GM12878 (cell line): ENCODE measurements around the gene BTNL2. TPM values are rescaled to one million over a fixed set of nuclear protein-coding genes. Genes with fewer than 3 reads are reported as not detected.

Experiments
- CHD2 ChIP-seq: IDR thresholded peaks from 2 replicates; pipeline ENCODE4 v1.6.1; 2011; ENCODE audit warnings: low read depth, low read length, improper control_type of control experiment, borderline replicate concordance
- EP300 ChIP-seq, 2 experiments: fragments of 150-350 bp in 1 of 2; IDR thresholded peaks; 2 replicates each; pipeline ENCODE4 v1.6.1; 2011 to 2012; ENCODE audit warnings: low read depth in 2 of 2, low read length in 2 of 2, borderline replicate concordance in 1 of 2, improper control_type of control experiment in 1 of 2, inconsistent platforms in 1 of 2; ENCODE audit not compliant: control insufficient read depth in 1 of 2
- ESRRA ChIP-seq: IDR thresholded peaks from 2 replicates; pipeline ENCODE4 v1.6.1; 2012; ENCODE audit warnings: mild to moderate bottlenecking, low read length, improper control_type of control experiment
- ETV6 ChIP-seq, 2 experiments: fragments of 450-650 bp in 1 of 2; IDR thresholded peaks in 1 of 2; conservative IDR thresholded peaks in 1 of 2; 2 replicates each; pipeline ENCODE4 v1.6.1; 2014; ENCODE audit warnings: antibody characterized with exemption in 1 of 2, borderline replicate concordance in 1 of 2, low read depth in 1 of 2, mild to moderate bottlenecking in 1 of 2, moderate library complexity in 1 of 2
- FOXM1 ChIP-seq: IDR thresholded peaks from 2 replicates; pipeline ENCODE4 v1.6.1; 2012; ENCODE audit warnings: low read depth, mild to moderate bottlenecking, inconsistent platforms, low read length, moderate library complexity
- MEF2A ChIP-seq: IDR thresholded peaks from 2 replicates; pipeline ENCODE4 v1.6.1; 2011; ENCODE audit warnings: low read depth, mild to moderate bottlenecking, low read length, moderate library complexity; ENCODE audit not compliant: insufficient read depth
- MYC ChIP-seq: IDR thresholded peaks from 2 replicates; pipeline ENCODE4 v1.6.1; 2011; ENCODE audit warnings: mild to moderate bottlenecking, low read length, moderate library complexity, inconsistent platforms; ENCODE audit not compliant: insufficient read depth, insufficient replicate concordance, insufficient read length, severe bottlenecking
- SRF ChIP-seq, 2 experiments: IDR thresholded peaks; 2 replicates each; pipeline ENCODE4 v1.6.1; 2011; ENCODE audit warnings: low read depth in 2 of 2, low read length in 2 of 2, mild to moderate bottlenecking in 1 of 2, moderate library complexity in 1 of 2
- USF2 ChIP-seq: IDR thresholded peaks from 2 replicates; pipeline ENCODE4 v1.6.1; 2011; ENCODE audit warnings: low read depth, low read length, improper control_type of control experiment, borderline replicate concordance
- YY1 ChIP-seq: IDR thresholded peaks from 2 replicates; pipeline ENCODE4 v1.6.1; 2011; ENCODE audit warnings: low read depth, mild to moderate bottlenecking, low read length
- ZNF24 ChIP-seq: fragments of 450-650 bp; IDR thresholded peaks from 2 replicates; pipeline ENCODE4 v1.6.1; 2017; ENCODE audit warnings: antibody characterized with exemption, mild to moderate bottlenecking
- ZNF384 ChIP-seq: IDR thresholded peaks from 2 replicates; pipeline ENCODE4 v1.6.1; 2012; ENCODE audit warnings: low read depth, mild to moderate bottlenecking, low read length, improper control_type of control experiment, borderline replicate concordance
- ZNF592 ChIP-seq: fragments of 450-650 bp; IDR thresholded peaks from 2 replicates; pipeline ENCODE4 v1.6.1; 2017; ENCODE audit warnings: mild to moderate bottlenecking, moderate library complexity
- polyA plus RNA-seq, 11 experiments: library from polyadenylated mRNA; depleted of rRNA in 4 of 11; unstranded in 6 of 11; stranded (reverse) in 5 of 11; fragments of >200 nt; fragmentation: Nextera tagmentation in 4 of 11; fragmentation: Illumina TruSeq in 1 of 11; extraction: Ambion mirVana in 4 of 11; extraction: Trizol in 1 of 11; gene quantifications; 1 replicate in 1 of 11; 2 replicates in 10 of 11; pipeline versions ENCODE4 v1.2.1 to v1.2.3, GENCODE V29; 2011 to 2016; ENCODE audit warnings: inconsistent platforms in 2 of 11, missing spikeins in 2 of 11, low read depth in 1 of 11
- total RNA-seq, 4 experiments: library from RNA; depleted of rRNA in 3 of 4; stranded (reverse); fragments of >200 nt in 3 of 4; fragmentation: Illumina TruSeq in 1 of 4; extraction: Trizol in 1 of 4; gene quantifications; 2 replicates each; pipeline versions ENCODE4 v1.2.1 to v1.2.3, GENCODE V29; 2013 to 2021
- TF ChIP-seq, protein P1 (sequence below): IDR thresholded peaks from 2 replicates; pipeline ENCODE4 v1.6.1; 2011; ENCODE audit warnings: borderline replicate concordance, low read depth, mild to moderate bottlenecking, moderate library complexity, mixed read lengths, low read length; ENCODE audit not compliant: insufficient read depth; ENCODE audit errors: extremely low read length
- TF ChIP-seq, protein P2 (sequence below): fragments of 450-650 bp; formaldehyde crosslinking; IDR thresholded peaks from 2 replicates; pipeline ENCODE4 v1.5.0; 2022; ENCODE audit warnings: mild to moderate bottlenecking, missing genetic modification characterization

Gene BTNL2
- total and polyA plus RNA-seq, 10 of the 15 experiments (the other 5 are each of a cell fraction or from before 2014, with no cell fraction given) = 0.11 to 0.29 (median 0.26) TPM; not detected in 5

- TF ChIP-seq ETV6 (conservative IDR thresholded peaks at IDR 0.05 in 1 of 2, IDR thresholded peaks at IDR 0.05 in 1 of 2; ENCODE audit: borderline replicate concordance in 1 of 2, low read depth in 1 of 2) (no peak), ESRRA (no peak), MYC (no peak), ZNF384 (no peak), ZNF592 (peak; percentile 95), USF2 (no peak), FOXM1 (peak; percentile 82; the same call in 1 of the 2 replicates), ZNF24 (no peak), YY1 (no peak), MEF2A (peak; percentile 79; the same call in 1 of the 2 replicates), CHD2 (peak; percentile 20; the same call in 1 of the 2 replicates), SRF (IDR thresholded peaks at IDR 0.05; ENCODE audit: low read depth in 2 of 2, low read length in 2 of 2) (peak in 1 of 2 experiments; percentile 85; a peak in 2 of 4 replicates), EP300 (IDR thresholded peaks at IDR 0.05; ENCODE audit: borderline replicate concordance in 1 of 2, control insufficient read depth in 1 of 2, low read depth in 2 of 2, low read length in 2 of 2) (peak; percentile 86)
- TF ChIP-seq, protein P1, sequence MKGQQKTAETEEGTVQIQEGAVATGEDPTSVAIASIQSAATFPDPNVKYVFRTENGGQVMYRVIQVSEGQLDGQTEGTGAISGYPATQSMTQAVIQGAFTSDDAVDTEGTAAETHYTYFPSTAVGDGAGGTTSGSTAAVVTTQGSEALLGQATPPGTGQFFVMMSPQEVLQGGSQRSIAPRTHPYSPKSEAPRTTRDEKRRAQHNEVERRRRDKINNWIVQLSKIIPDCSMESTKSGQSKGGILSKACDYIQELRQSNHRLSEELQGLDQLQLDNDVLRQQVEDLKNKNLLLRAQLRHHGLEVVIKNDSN = no peak
- TF ChIP-seq, protein P2, sequence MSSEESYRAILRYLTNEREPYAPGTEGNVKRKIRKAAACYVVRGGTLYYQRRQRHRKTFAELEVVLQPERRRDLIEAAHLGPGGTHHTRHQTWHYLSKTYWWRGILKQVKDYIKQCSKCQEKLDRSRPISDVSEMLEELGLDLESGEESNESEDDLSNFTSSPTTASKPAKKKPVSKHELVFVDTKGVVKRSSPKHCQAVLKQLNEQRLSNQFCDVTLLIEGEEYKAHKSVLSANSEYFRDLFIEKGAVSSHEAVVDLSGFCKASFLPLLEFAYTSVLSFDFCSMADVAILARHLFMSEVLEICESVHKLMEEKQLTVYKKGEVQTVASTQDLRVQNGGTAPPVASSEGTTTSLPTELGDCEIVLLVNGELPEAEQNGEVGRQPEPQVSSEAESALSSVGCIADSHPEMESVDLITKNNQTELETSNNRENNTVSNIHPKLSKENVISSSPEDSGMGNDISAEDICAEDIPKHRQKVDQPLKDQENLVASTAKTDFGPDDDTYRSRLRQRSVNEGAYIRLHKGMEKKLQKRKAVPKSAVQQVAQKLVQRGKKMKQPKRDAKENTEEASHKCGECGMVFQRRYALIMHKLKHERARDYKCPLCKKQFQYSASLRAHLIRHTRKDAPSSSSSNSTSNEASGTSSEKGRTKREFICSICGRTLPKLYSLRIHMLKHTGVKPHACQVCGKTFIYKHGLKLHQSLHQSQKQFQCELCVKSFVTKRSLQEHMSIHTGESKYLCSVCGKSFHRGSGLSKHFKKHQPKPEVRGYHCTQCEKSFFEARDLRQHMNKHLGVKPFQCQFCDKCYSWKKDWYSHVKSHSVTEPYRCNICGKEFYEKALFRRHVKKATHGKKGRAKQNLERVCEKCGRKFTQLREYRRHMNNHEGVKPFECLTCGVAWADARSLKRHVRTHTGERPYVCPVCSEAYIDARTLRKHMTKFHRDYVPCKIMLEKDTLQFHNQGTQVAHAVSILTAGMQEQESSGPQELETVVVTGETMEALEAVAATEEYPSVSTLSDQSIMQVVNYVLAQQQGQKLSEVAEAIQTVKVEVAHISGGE (CRISPR knock-in tag) = no peak
These were observed 30.2 kb upstream of the BTNL2 start (continued) for GRCh38 chr6:32436995-32437836.
